ENCODE data around the gene CELSR1. TPM values are rescaled to one million over a fixed set of nuclear protein-coding genes. Genes with fewer than 3 reads are reported as not detected.
A peak's percentile ranks its signal among the peaks of the same experiment; 100 is the strongest.

CELSR1 gene
- total RNA-seq, 2 donors from 2014 or later = 0.14 to 0.45 TPM

GRCh38 chr22:46419754-46420571, 117.5 kb downstream of the CELSR1 start:
- no peak for ATAC-seq
- no peak for DNase-seq (ENCODE audit: low spot score)

GRCh38 chr22:46418827-46419226, 118.6 kb downstream of the CELSR1 start:
- ATAC-seq = no peak

More at GRCh38 chr22:46419754-46420571, 117.5 kb downstream of the CELSR1 start:
- Mint-ChIP-seq H3K4me3 (no peak overlapping the region), H3K27me3 (no peaks in the 10 kb centered on the region), H3K36me3 (no peaks in the 10 kb centered on the region), H3K4me1 (ENCODE audit: low read depth in 2 of 2) (no peaks in the 10 kb centered on the region), H3K27ac (no peak overlapping the region), H3K9me3 (no peaks in the 10 kb centered on the region)

GRCh38 chr22:46417769-46418168, 119.7 kb downstream of the CELSR1 start:
- Mint-ChIP-seq H3K4me3 (no peak overlapping the region), H3K27ac (no peak overlapping the region), H3K4me1 (ENCODE audit: low read depth in 2 of 2) (no peaks in the 10 kb centered on the region), H3K27me3 (peaks cover 0 to 4% of the 10 kb centered on the region in 2 donors), H3K9me3 (no peaks in the 10 kb centered on the region), H3K36me3 (no peaks in the 10 kb centered on the region)
- DNase-seq (ENCODE audit: low spot score) = no peak
- ATAC-seq = no peak

More at GRCh38 chr22:46418827-46419226, 118.6 kb downstream of the CELSR1 start:
- DNase-seq (ENCODE audit: low spot score) = no peak
- Mint-ChIP-seq H3K27me3 (no peaks in the 10 kb centered on the region), H3K27ac (no peak overlapping the region), H3K4me3 (no peak overlapping the region), H3K4me1 (ENCODE audit: low read depth in 2 of 2) (no peaks in the 10 kb centered on the region), H3K9me3 (no peaks in the 10 kb centered on the region), H3K36me3 (no peaks in the 10 kb centered on the region)

- H3K4me3 Mint-ChIP-seq = no peak overlapping the region
- peak in 1 of 2 donors; percentile 24 for ATAC-seq
- H3K27ac Mint-ChIP-seq = no peak overlapping the region
- no peaks in the 10 kb centered on the region for H3K9me3 Mint-ChIP-seq
- H3K36me3 Mint-ChIP-seq = no peaks in the 10 kb centered on the region
- H3K27me3 Mint-ChIP-seq = peaks cover 0 to 4% of the 10 kb centered on the region in 2 donors
- no peak for DNase-seq (ENCODE audit: low spot score)
- H3K4me1 Mint-ChIP-seq (ENCODE audit: low read depth in 2 of 2) = no peaks in the 10 kb centered on the region
Observed at GRCh38 chr22:46416891-46417580, 120.4 kb downstream of the CELSR1 start.

- Mint-ChIP-seq H3K36me3 (no peaks in the 10 kb centered on the region), H3K4me3 (no peak overlapping the region), H3K27me3 (peaks cover 0 to 4% of the 10 kb centered on the region in 2 donors), H3K27ac (no peak overlapping the region), H3K4me1 (ENCODE audit: low read depth in 2 of 2) (no peaks in the 10 kb centered on the region), H3K9me3 (no peaks in the 10 kb centered on the region)
- ATAC-seq (no peak), DNase-seq (ENCODE audit: low spot score) (no peak)
Observed at GRCh38 chr22:46416520-46416871, 120.9 kb downstream of the CELSR1 start.

GRCh38 chr22:46415776-46416519, 121.5 kb downstream of the CELSR1 start:
- ATAC-seq = no peak
- H3K4me3 Mint-ChIP-seq = no peak overlapping the region

GRCh38 chr22:46414704-46415103, 122.7 kb downstream of the CELSR1 start:
- H3K27ac Mint-ChIP-seq = no peak overlapping the region
- H3K36me3 Mint-ChIP-seq = no peaks in the 10 kb centered on the region
- peaks cover 0 to 7% of the 10 kb centered on the region in 2 donors for H3K27me3 Mint-ChIP-seq
- no peaks in the 10 kb centered on the region for H3K9me3 Mint-ChIP-seq
- no peak overlapping the region for H3K4me3 Mint-ChIP-seq
- DNase-seq (ENCODE audit: low spot score) = no peak
- H3K4me1 Mint-ChIP-seq (ENCODE audit: low read depth in 2 of 2) = peaks cover 0 to 2% of the 10 kb centered on the region in 2 donors
- no peak for ATAC-seq

More at GRCh38 chr22:46415776-46416519, 121.5 kb downstream of the CELSR1 start:
- H3K27ac Mint-ChIP-seq = no peak overlapping the region
- DNase-seq (ENCODE audit: low spot score) = no peak
- H3K9me3 Mint-ChIP-seq = no peaks in the 10 kb centered on the region
- no peaks in the 10 kb centered on the region for H3K36me3 Mint-ChIP-seq
- H3K27me3 Mint-ChIP-seq = peaks cover 0 to 4% of the 10 kb centered on the region in 2 donors
- H3K4me1 Mint-ChIP-seq (ENCODE audit: low read depth in 2 of 2) = no peaks in the 10 kb centered on the region

- Mint-ChIP-seq H3K36me3 (no peaks in the 10 kb centered on the region), H3K27me3 (peaks cover 0 to 7% of the 10 kb centered on the region in 2 donors), H3K27ac (no peak overlapping the region), H3K4me3 (no peak overlapping the region), H3K9me3 (no peaks in the 10 kb centered on the region), H3K4me1 (ENCODE audit: low read depth in 2 of 2) (peaks cover 0 to 2% of the 10 kb centered on the region in 2 donors)
- DNase-seq (ENCODE audit: low spot score) (no peak), ATAC-seq (no peak)
Observed at GRCh38 chr22:46413725-46414379, 123.6 kb downstream of the CELSR1 start.

- Mint-ChIP-seq H3K9me3 (no peaks in the 10 kb centered on the region), H3K4me3 (no peak overlapping the region), H3K4me1 (ENCODE audit: low read depth in 2 of 2) (peaks cover 0 to 2% of the 10 kb centered on the region in 2 donors), H3K27ac (no peak overlapping the region), H3K27me3 (peaks cover 0 to 14% of the 10 kb centered on the region in 2 donors), H3K36me3 (no peaks in the 10 kb centered on the region)
- no peak for ATAC-seq
- DNase-seq (ENCODE audit: low spot score) = no peak
Observed at GRCh38 chr22:46411347-46411746, 126.1 kb downstream of the CELSR1 start.

GRCh38 chr22:46410291-46410808, 127.1 kb downstream of the CELSR1 start:
- Mint-ChIP-seq H3K27me3 (peaks cover 0 to 14% of the 10 kb centered on the region in 2 donors), H3K9me3 (no peaks in the 10 kb centered on the region), H3K4me1 (ENCODE audit: low read depth in 2 of 2) (peaks cover 0 to 2% of the 10 kb centered on the region in 2 donors), H3K36me3 (no peaks in the 10 kb centered on the region), H3K27ac (no peak overlapping the region), H3K4me3 (no peak overlapping the region)
- no peak for ATAC-seq
- no peak for DNase-seq (ENCODE audit: low spot score)

- H3K27me3 Mint-ChIP-seq = peaks cover 0 to 14% of the 10 kb centered on the region in 2 donors
Observed at GRCh38 chr22:46409631-46410210, 127.7 kb downstream of the CELSR1 start.

GRCh38 chr22:46408568-46409506, 128.6 kb downstream of the CELSR1 start:
- no peak overlapping the region for H3K27ac Mint-ChIP-seq
- no peaks in the 10 kb centered on the region for H3K36me3 Mint-ChIP-seq
- H3K9me3 Mint-ChIP-seq = no peaks in the 10 kb centered on the region
- no peak overlapping the region for H3K4me3 Mint-ChIP-seq
- DNase-seq (ENCODE audit: low spot score) = no peak
- peaks cover 0 to 6% of the 10 kb centered on the region in 2 donors for H3K4me1 Mint-ChIP-seq (ENCODE audit: low read depth in 2 of 2)
- H3K27me3 Mint-ChIP-seq = peaks cover 0 to 14% of the 10 kb centered on the region in 2 donors
- ATAC-seq = peak in 1 of 2 donors; percentile 11

More at GRCh38 chr22:46409631-46410210, 127.7 kb downstream of the CELSR1 start:
- Mint-ChIP-seq H3K9me3 (no peaks in the 10 kb centered on the region), H3K27ac (no peak overlapping the region), H3K4me3 (no peak overlapping the region), H3K36me3 (no peaks in the 10 kb centered on the region), H3K4me1 (ENCODE audit: low read depth in 2 of 2) (peaks cover 0 to 2% of the 10 kb centered on the region in 2 donors)
- ATAC-seq (no peak), DNase-seq (ENCODE audit: low spot score) (no peak)
